Measurements from ENCODE around the gene EIF4E3.
A peak's percentile ranks its signal among the peaks of the same experiment; 100 is the strongest.

The EIF4E3 gene

GRCh38 chr3:71655061-71655460 lies 70.1 kb downstream of the EIF4E3 start:
- TF ChIP-seq POLR2AphosphoS5 (IDR thresholded peaks at IDR 0.05; ENCODE audit: borderline replicate concordance, low read depth, low read length) (no peak), FOXP2 (optimal IDR thresholded peaks at IDR 0.05; ENCODE audit: control extremely low read depth, extremely low read length, insufficient read depth) (no peak), EZH2 (IDR thresholded peaks at IDR 0.05) (no peak)
- Histone ChIP-seq H3K9ac (ENCODE audit: insufficient read length) (no peak overlapping the region), H3K36me3 (ENCODE audit: insufficient read depth, low read length) (no peaks in the 10 kb centered on the region), H3K9me3 (ENCODE audit: low read depth, low read length) (no peaks in the 10 kb centered on the region), H3K27ac (no peak overlapping the region), H3K4me3 (no peak overlapping the region)
- no peak for DNase-seq (ENCODE audit: low read depth, low spot score)

DNA sequence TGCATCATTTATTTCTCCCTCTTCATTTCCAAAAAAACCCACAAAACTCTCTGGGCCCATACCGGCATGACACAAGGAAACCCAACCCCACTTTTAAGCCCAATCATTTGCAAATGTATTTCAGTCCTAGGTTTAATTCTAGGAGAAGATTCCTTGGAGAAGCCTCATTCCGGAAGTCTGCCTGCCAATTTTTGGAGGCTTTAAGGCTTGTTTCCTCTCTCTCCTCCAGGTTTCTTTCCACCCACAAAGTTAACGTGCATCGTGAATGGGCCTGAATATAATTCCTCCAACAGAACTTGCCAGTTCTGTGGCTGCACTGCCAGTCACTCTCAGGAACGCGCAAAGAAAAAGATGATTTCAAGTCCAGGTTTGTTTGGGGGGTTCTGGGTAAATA lies 71.8 kb downstream of the EIF4E3 start:
- no peak for DNase-seq (ENCODE audit: low read depth, low spot score)
- no peaks in the 10 kb centered on the region for H3K9me3 ChIP-seq (ENCODE audit: low read depth, low read length)
- no peak overlapping the region; the same call in 1 of the 2 replicates for H3K4me3 ChIP-seq
- no peak overlapping the region for H3K9ac ChIP-seq (ENCODE audit: insufficient read length)
- no peak overlapping the region for H3K27ac ChIP-seq
- no peaks in the 10 kb centered on the region for H3K36me3 ChIP-seq (ENCODE audit: insufficient read depth, low read length)
- TF ChIP-seq POLR2AphosphoS5 (IDR thresholded peaks at IDR 0.05; ENCODE audit: borderline replicate concordance, low read depth, low read length) (no peak), EZH2 (IDR thresholded peaks at IDR 0.05) (no peak), FOXP2 (optimal IDR thresholded peaks at IDR 0.05; ENCODE audit: control extremely low read depth, extremely low read length, insufficient read depth) (no peak)

DNA sequence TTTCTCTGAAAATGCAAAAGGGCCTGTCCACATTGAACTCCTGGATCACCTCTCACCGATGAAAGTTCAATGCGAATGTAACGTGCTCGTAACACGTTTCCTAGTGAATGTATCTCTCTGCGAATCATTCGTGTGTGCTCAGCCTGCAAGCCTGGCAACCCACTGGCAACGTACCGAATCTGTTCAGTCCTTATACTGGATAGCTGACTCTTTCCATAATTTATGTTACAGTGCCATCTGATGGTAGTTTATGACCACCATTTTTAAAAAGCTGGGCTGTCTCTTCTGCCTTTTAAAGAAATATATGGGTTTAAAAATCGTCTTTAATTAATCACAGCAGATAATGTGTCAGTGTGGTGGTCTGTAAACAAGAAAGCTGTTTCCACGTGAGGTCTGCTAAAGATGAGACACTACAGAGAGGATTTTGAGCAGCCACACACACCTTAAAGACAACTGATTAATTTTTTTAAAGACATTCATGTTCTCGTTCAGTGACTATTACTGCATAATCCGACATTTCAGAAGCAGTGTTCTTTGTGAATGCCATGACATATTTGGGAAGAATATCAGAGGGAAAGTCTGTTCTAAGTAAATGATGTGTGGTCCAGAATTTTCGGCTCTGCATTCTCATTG lies 72.3 kb downstream of the EIF4E3 start:
- Histone ChIP-seq H3K4me3 (peak overlapping the region; percentile 6), H3K27ac (no peak overlapping the region), H3K9ac (ENCODE audit: insufficient read length) (no peak overlapping the region), H3K36me3 (ENCODE audit: insufficient read depth, low read length) (no peaks in the 10 kb centered on the region), H3K9me3 (ENCODE audit: low read depth, low read length) (no peaks in the 10 kb centered on the region)
- TF ChIP-seq POLR2AphosphoS5 (IDR thresholded peaks at IDR 0.05; ENCODE audit: borderline replicate concordance, low read depth, low read length) = no peak
- TF ChIP-seq EZH2 (IDR thresholded peaks at IDR 0.05) = no peak
- TF ChIP-seq FOXP2 (optimal IDR thresholded peaks at IDR 0.05; ENCODE audit: control extremely low read depth, extremely low read length, insufficient read depth) = no peak
- peak; percentile 42 for DNase-seq (ENCODE audit: low read depth, low spot score)

DNA sequence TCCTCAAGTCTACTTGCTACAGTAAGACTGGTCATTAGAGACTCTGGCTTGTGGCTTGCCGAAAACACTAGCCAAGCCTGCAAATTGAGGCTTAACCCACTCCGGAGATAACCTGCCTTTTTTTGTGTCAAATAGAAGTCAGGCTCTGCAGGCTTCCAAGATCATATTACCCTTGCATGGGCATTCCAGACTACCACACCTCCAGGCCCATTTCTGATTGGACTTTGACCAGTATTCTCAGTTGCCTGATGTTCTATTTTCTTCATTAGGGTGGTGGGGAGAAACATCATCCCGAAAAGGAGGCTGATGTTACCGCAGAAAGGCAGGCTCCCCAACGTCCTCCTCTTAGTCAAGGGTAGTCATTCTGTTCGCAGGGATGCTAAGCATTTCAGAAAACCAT lies 73.6 kb downstream of the EIF4E3 start:
- H3K9me3 ChIP-seq (ENCODE audit: low read depth, low read length) = no peaks in the 10 kb centered on the region
- DNase-seq (ENCODE audit: low read depth, low spot score) = no peak
- TF ChIP-seq FOXP2 (optimal IDR thresholded peaks at IDR 0.05; ENCODE audit: control extremely low read depth, extremely low read length, insufficient read depth) = no peak
- no peak for TF ChIP-seq POLR2AphosphoS5 (IDR thresholded peaks at IDR 0.05; ENCODE audit: borderline replicate concordance, low read depth, low read length)
- no peak for TF ChIP-seq EZH2 (IDR thresholded peaks at IDR 0.05)
- H3K27ac ChIP-seq = no peak overlapping the region
- no peak overlapping the region for H3K4me3 ChIP-seq
- no peak overlapping the region for H3K9ac ChIP-seq (ENCODE audit: insufficient read length)
- no peaks in the 10 kb centered on the region for H3K36me3 ChIP-seq (ENCODE audit: insufficient read depth, low read length)

DNA sequence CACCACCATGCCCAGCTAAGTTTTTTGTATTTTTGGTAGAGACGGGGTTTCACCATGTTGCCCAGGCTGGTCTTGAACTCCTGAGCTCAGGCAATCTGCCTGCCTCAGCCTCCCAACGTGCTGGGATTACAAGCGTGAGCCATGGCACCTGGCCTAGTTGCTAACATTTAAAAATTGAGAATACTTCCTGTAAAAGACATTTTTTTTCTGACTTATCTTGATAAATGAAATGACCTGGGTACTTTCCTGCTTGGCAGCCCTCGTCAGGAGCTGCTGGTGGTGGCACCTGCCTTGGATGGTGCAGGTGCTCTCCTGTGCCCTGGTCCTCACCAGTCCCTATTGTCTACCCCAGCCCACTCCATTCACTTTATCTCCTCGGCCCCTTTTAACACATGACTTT lies 74.8 kb downstream of the EIF4E3 start:
- H3K27ac ChIP-seq = no peak overlapping the region
- no peaks in the 10 kb centered on the region for H3K9me3 ChIP-seq (ENCODE audit: low read depth, low read length)
- H3K9ac ChIP-seq (ENCODE audit: insufficient read length) = no peak overlapping the region
- no peaks in the 10 kb centered on the region for H3K36me3 ChIP-seq (ENCODE audit: insufficient read depth, low read length)
- H3K4me3 ChIP-seq = no peak overlapping the region
- no peak for TF ChIP-seq FOXP2 (optimal IDR thresholded peaks at IDR 0.05; ENCODE audit: control extremely low read depth, extremely low read length, insufficient read depth)
- TF ChIP-seq EZH2 (IDR thresholded peaks at IDR 0.05) = no peak
- no peak for TF ChIP-seq POLR2AphosphoS5 (IDR thresholded peaks at IDR 0.05; ENCODE audit: borderline replicate concordance, low read depth, low read length)
- no peak for DNase-seq (ENCODE audit: low read depth, low spot score)

DNA sequence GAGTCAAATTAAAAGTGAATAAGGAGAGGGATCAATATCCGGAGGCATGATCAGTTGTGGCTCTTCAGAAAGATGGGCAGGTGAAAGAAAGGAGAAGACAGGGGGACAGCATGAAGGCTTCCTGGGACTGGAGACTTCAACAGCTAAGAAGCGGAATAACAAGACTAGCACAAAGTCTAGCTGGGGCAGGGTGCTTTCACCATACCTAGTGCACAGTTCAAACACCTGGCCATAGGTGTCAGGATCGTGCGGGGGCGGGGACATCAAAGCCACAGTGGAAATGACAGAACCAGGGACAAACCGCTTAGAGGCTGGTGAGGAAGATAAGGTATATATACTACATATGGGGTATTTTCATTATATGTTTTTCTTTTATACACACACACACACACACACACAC lies 75.4 kb downstream of the EIF4E3 start:
- no peaks in the 10 kb centered on the region for H3K36me3 ChIP-seq (ENCODE audit: insufficient read depth, low read length)
- H3K9ac ChIP-seq (ENCODE audit: insufficient read length) = no peak overlapping the region
- TF ChIP-seq FOXP2 (optimal IDR thresholded peaks at IDR 0.05; ENCODE audit: control extremely low read depth, extremely low read length, insufficient read depth) (no peak), EZH2 (IDR thresholded peaks at IDR 0.05) (no peak), POLR2AphosphoS5 (IDR thresholded peaks at IDR 0.05; ENCODE audit: borderline replicate concordance, low read depth, low read length) (no peak)
- H3K27ac ChIP-seq = no peak overlapping the region
- no peak for DNase-seq (ENCODE audit: low read depth, low spot score)
- H3K9me3 ChIP-seq (ENCODE audit: low read depth, low read length) = no peaks in the 10 kb centered on the region
- no peak overlapping the region for H3K4me3 ChIP-seq

DNA sequence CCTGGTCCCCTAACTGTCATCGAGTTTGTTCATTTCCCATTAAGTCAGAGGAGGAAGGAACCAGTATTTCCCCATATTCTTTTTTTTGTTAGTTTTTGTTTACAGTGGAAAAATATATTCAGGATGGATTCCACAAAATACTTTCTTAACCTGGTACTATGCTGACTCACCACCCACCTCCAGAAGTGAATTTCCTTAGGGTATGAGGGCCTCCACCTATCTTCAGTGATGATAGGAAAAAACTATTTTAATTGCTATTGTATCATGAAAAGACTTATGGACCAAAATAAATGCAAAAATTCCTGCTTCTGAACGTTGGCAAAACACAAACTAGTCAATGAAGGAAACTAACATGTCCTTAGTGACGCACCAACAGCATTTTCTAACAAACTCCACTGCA lies 77.5 kb downstream of the EIF4E3 start:
- Histone ChIP-seq H3K9me3 (ENCODE audit: low read depth, low read length) (no peaks in the 10 kb centered on the region), H3K27ac (no peak overlapping the region), H3K36me3 (ENCODE audit: insufficient read depth, low read length) (no peaks in the 10 kb centered on the region), H3K9ac (ENCODE audit: insufficient read length) (no peak overlapping the region), H3K4me3 (no peak overlapping the region)
- DNase-seq (ENCODE audit: low read depth, low spot score) = no peak
- TF ChIP-seq FOXP2 (optimal IDR thresholded peaks at IDR 0.05; ENCODE audit: control extremely low read depth, extremely low read length, insufficient read depth) = no peak
- no peak for TF ChIP-seq POLR2AphosphoS5 (IDR thresholded peaks at IDR 0.05; ENCODE audit: borderline replicate concordance, low read depth, low read length)

DNA sequence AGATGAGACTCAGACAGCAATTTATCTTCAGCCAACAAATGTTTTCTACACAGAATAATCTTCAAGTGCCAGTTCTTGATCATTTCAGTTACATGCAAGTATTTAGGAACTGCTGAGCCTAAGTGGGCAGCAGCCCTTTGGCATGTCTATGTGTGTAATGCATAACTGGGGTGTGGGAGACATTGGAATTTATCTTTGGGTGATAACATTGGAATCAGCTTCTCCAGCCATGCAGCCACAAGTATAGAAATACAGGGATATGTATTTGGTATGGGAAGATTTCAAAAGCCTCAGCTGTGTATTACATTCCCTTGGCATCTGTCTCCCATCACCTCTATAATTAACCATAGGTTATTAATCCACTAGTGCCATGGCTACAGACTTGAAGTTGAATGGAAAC lies 78.2 kb downstream of the EIF4E3 start:
- TF ChIP-seq POLR2AphosphoS5 (IDR thresholded peaks at IDR 0.05; ENCODE audit: borderline replicate concordance, low read depth, low read length) = no peak
- TF ChIP-seq EZH2 (IDR thresholded peaks at IDR 0.05) = no peak
- no peak for TF ChIP-seq FOXP2 (optimal IDR thresholded peaks at IDR 0.05; ENCODE audit: control extremely low read depth, extremely low read length, insufficient read depth)
- H3K4me3 ChIP-seq = no peak overlapping the region
- no peaks in the 10 kb centered on the region for H3K9me3 ChIP-seq (ENCODE audit: low read depth, low read length)
- H3K27ac ChIP-seq = no peak overlapping the region
- no peak overlapping the region for H3K9ac ChIP-seq (ENCODE audit: insufficient read length)
- H3K36me3 ChIP-seq (ENCODE audit: insufficient read depth, low read length) = no peaks in the 10 kb centered on the region
- no peak for DNase-seq (ENCODE audit: low read depth, low spot score)

DNA sequence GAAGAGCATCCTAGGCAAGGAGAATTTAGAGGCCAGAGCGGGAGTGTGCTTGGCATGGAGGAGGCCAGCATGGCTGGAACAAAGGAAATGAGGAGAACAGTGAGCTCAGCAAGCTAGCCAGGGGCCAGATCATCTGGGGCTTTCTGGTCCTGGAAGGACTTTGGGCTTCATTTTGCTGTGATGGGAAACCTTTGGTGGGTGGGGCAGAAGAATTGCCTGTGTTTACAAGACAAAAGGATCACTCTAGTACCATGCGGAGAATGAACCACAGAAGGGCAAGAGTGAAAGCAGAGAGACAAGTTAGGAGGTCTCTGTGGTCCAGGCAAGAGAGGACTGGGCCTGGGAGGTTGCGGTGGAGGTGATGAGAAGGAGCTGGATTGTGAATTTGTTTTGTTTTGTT lies 80.1 kb downstream of the EIF4E3 start:
- no peak for TF ChIP-seq POLR2AphosphoS5 (IDR thresholded peaks at IDR 0.05; ENCODE audit: borderline replicate concordance, low read depth, low read length)
- no peak for TF ChIP-seq EZH2 (IDR thresholded peaks at IDR 0.05)
- TF ChIP-seq FOXP2 (optimal IDR thresholded peaks at IDR 0.05; ENCODE audit: control extremely low read depth, extremely low read length, insufficient read depth) = no peak

More for the DNA sequence above, 80.1 kb downstream of the EIF4E3 start:
- Histone ChIP-seq H3K27ac (no peak overlapping the region), H3K9ac (ENCODE audit: insufficient read length) (no peak overlapping the region), H3K4me3 (no peak overlapping the region), H3K9me3 (ENCODE audit: low read depth, low read length) (no peaks in the 10 kb centered on the region), H3K36me3 (ENCODE audit: insufficient read depth, low read length) (no peaks in the 10 kb centered on the region)
- no peak for DNase-seq (ENCODE audit: low read depth, low spot score)

All from SK-N-MC (cell line).